Endometrial microvascular endothelial cells (primary cell): ENCODE measurements around the gene PDE10A. TPM values are rescaled to one million over a fixed set of nuclear protein-coding genes. Genes with fewer than 3 reads are reported as not detected.
"Not testable (repeated sequence)": the region's sequence is repeated elsewhere in the genome, so short reads cannot be mapped to it uniquely, and the experiment has no call there.

Source experiments
- in situ Hi-C: cut with HindIII; loops from 2 replicates; pipeline ENCODE4 v1.10.0; 2017; ENCODE audit warnings: low sequenced_read_pairs, low pct_unique_long_range_greater_than_20kb; ENCODE audit errors: inconsistent ontology term
- total RNA-seq: library from RNA; depleted of rRNA; stranded (reverse); fragments of >200 nt; gene quantifications from one replicate; pipeline ENCODE4 v1.2.3, GENCODE V29; 2015; ENCODE audit errors: inconsistent ontology term

The PDE10A gene
- total RNA-seq, 1 donor from 2014 or later, result 1.4 TPM

- in situ Hi-C loops, result no loop called here
These were observed 148.4 kb downstream of the PDE10A start for GRCh38 chr6:165514621-165515020.

GRCh38 chr6:165511807-165512206 lies 151.2 kb downstream of the PDE10A start:
- in situ Hi-C loops, result no loop called here

- in situ Hi-C loops, result no loop called here
These were observed 154.6 kb downstream of the PDE10A start for GRCh38 chr6:165508321-165508869.

DNA sequence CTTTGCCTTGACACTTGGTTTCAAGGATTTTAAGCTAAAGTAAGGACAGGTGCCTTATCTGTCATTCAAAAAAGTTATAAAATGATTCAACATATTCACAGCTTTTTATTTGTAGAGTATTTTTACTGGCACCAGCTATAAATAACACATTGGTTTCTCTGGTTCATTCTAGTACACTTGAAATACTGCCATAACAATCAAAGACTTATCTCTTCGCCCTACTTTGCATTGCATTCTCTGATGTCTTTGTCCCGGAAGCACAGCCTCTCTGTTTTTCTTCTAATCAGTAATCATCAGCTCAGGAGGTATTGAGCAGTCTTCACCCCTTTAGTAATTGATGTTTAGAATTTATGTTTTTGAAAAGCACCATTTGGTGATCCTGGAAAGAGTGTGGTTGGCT lies 156.4 kb downstream of the PDE10A start:
- in situ Hi-C loops, result no loop called here

DNA sequence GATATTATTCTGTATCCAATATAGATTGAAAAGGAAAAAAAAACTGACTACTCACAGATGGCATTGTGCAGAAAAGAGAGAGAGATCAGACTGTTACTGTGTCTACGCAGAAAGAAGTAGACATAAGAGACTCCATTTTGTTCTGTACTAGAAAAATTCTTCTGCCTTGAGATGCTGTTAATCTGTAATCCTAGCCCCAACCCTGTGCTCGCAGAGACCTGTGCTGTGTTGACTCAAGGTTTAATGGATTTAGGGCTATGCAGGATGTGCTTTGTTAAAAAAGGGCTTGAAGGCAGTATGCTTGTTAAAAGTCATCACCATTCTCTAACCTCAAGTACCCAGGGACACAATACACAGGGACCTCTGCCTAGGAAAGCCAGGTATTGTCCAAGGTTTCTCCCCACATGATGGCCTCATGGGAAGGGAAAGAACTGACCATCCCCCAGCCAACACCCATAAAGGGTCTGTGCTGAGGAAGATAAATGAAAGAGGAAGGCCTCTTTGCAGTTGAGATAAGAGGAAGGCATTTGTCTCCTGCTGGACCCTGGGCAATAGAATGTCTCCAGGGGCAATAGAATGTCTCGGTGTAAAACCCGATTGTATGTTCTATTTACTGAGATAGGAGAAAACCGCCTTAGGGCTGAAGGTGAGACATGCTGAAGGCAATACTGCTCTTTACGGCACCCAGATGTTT lies 162.7 kb downstream of the PDE10A start:
- in situ Hi-C loops, result not testable (repeated sequence)

GRCh38 chr6:165497472-165497871 lies 165.6 kb downstream of the PDE10A start:
- in situ Hi-C loops, result no loop called here

- in situ Hi-C loops, result no loop called here
These were observed 174.3 kb downstream of the PDE10A start for GRCh38 chr6:165488624-165489295.

GRCh38 chr6:165487950-165488349 lies 175.1 kb downstream of the PDE10A start:
- in situ Hi-C loops, result no loop called here

DNA sequence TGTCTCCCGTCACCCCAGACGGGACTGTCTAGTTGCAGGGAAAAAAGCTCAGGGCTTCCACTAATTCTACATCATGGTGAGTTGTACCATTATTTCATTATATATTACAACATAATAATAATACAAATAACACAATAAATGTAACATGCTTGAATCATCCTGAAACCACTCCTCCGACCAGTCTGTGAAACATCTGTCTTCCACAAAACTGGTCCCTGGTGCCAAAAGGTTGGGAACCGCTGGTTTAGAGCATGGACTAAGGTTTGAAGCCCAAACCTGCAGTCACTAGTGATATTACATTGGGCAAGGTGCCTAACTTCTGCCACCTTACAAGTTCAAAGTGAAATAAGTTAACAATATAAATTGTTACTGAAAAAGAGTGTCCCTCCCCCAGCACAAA lies 175.7 kb downstream of the PDE10A start:
- in situ Hi-C loops, result no loop called here

DNA sequence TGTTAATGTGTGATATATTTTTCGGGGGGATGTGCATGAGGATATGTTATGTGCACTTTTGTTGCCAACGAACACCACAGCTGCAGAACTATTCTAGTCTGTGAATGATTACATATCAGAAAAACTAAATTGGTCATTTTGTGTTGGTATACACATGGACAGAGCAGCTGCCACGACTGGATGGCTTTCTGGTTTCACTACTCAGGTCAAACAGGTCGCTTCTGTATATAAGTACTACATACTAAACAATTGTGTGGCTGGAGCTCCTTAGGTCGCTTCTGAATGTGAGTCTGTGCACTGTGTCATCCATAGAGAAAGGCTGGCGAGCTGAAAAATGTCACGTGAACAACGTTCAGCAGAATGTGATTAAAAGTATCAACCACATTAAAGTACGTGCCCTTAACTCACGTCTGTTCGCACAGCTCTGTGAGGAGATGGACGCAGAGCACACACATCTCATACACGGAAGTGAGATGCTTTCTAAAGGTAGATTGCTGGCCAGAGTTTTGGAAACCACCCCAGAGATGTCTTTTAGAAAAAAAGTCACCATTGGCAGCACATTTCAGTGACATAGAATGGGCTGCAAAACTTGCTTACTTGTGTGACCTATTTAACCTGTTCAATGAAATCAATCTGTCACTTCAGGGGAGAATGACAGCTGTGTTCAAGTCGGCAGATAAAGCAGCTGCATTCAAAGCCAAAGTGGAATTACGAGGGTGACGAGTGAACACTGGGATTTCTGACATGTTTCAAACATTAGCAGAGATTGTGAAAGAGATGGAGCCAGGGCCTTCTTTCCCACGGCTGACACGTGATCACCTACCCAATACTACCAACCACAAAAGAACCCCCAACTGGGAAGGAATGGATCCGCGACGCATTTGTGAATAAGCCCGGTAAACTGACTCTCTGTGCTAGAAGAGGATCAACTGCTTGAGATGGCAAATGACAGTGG lies 176.6 kb downstream of the PDE10A start:
- in situ Hi-C loops, result no loop called here

- in situ Hi-C loops, result no loop called here
These were observed 178.7 kb downstream of the PDE10A start for GRCh38 chr6:165484178-165484889.

- in situ Hi-C loops, result no loop called here
These were observed 181.1 kb downstream of the PDE10A start for GRCh38 chr6:165481921-165482320.

DNA sequence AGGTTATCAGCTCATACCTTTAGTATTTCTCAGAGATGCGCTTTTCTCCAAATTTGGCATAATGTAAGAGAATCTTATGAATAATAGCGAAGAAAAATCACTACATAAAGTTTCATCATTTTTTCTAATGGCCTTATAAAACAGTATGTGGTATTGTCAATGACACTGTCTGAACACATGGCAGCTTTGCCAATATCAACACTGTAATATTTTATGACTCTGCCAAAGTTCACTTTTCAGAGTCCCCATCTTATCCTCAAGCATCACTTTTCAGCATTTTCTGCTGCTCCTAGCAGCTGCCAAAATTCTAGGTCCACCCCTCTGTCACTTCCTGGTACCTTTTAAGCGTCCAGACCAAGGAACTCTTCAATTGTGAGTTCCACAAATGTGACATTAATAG lies 182.1 kb downstream of the PDE10A start:
- in situ Hi-C loops, result no loop called here

DNA sequence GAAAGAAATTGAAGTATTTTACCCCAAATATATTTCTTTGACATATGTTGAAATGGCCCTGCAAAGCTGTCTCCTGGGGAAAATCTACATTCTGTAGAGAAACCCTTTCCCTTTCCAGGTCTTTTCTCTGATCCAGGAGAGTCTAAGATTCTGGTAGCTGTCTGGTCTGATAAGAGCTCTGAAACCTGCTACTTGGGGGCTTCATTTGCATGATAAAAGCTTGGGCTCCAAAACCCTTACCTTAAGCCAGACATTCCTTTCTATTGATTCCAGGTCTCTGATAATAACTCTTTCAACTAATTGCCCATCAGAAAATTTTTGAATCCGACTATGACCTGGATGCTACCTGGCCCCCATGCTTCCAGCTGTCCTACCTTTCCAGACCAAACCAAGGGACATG lies 184.5 kb downstream of the PDE10A start:
- in situ Hi-C loops, result no loop called here

GRCh38 chr6:165469483-165469882 lies 193.6 kb downstream of the PDE10A start:
- in situ Hi-C loops, result no loop called here

DNA sequence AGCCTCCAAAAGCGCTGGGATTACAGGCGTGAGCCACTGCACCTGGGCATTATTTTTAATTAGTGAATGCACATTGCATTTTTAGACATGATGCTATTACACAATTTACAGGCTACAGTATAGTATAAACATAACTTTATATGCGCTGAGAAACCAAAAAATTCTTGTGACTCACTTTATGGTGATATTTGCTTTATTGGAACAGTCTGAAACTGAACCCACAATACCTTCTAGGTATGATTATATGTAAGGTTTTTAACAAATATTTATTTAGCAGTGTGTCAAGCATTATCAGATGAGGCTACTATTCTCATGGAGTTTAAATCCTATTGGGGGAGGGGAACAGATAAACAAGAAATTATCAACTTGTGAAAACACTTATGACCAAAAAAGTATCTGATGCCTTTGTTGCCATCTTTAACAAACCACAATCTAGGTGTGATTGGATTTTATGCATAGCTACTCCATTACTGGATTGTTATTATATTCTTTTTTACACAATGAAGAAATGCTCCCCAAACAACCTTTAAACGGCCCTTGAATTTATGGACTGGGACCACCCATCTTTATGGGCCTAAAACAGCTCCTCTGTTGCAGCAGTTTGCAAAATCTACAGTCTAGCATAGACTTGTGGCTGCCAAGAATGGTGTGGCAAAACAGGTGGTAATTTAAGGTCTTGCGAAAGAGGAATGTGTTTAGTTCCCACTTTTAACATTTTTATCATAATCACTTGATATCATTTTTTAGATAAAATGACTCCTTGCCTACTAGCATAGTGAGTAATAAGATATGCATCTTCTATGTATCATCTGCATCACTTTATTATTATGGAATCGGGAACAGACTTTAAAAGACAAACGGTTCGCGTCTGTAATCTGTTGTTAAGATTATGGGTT lies 194.5 kb downstream of the PDE10A start:
- in situ Hi-C loops, result no loop called here

- in situ Hi-C loops, result not testable (repeated sequence)
These were observed 199.5 kb downstream of the PDE10A start for GRCh38 chr6:165463499-165463898.
